HEK293T (cell line): Measurements from ENCODE around the gene CCDC136.

ENCODE experiments used
- ARNT ChIP-seq: fragments of 450-650 bp; IDR thresholded peaks from 2 replicates; pipeline ENCODE4 v1.6.1; 2017; ENCODE audit warnings: mild to moderate bottlenecking
- BHLHE40 ChIP-seq: fragments of 450-650 bp; IDR thresholded peaks from 2 replicates; pipeline ENCODE4 v1.6.1; 2016; ENCODE audit warnings: mild to moderate bottlenecking, moderate library complexity, borderline replicate concordance
- ELF4 ChIP-seq: fragments of 450-650 bp; IDR thresholded peaks from 2 replicates; pipeline ENCODE4 v1.6.1; 2017; ENCODE audit warnings: antibody characterized with exemption
- FOXA1 ChIP-seq: fragments of 450-650 bp; IDR thresholded peaks from 2 replicates; pipeline ENCODE4 v1.6.1; 2016; ENCODE audit warnings: mild to moderate bottlenecking
- FOXK2 ChIP-seq: fragments of 450-650 bp; IDR thresholded peaks from 2 replicates; pipeline ENCODE4 v1.6.1; 2016; ENCODE audit warnings: mild to moderate bottlenecking
- FOXM1 ChIP-seq: fragments of 450-650 bp; IDR thresholded peaks from 2 replicates; pipeline ENCODE4 v1.6.1; 2017; ENCODE audit warnings: mild to moderate bottlenecking, borderline replicate concordance
- NFRKB ChIP-seq: fragments of 450-650 bp; IDR thresholded peaks from 2 replicates; pipeline ENCODE4 v1.6.1; 2016; ENCODE audit warnings: mild to moderate bottlenecking, moderate library complexity
- SP1 ChIP-seq: fragments of 450-650 bp; IDR thresholded peaks from 2 replicates; pipeline ENCODE4 v1.6.1; 2017
- SUZ12 ChIP-seq: fragments of 450-650 bp; IDR thresholded peaks from 2 replicates; pipeline ENCODE4 v1.6.1; 2016; ENCODE audit warnings: mild to moderate bottlenecking
- TARDBP ChIP-seq: fragments of 450-650 bp; IDR thresholded peaks from 2 replicates; pipeline ENCODE4 v1.6.1; 2016
- TF ChIP-seq, protein P1 (sequence below): fragments of 450-650 bp; IDR thresholded peaks from 2 replicates; pipeline ENCODE4 v1.6.1; 2016

DNA sequence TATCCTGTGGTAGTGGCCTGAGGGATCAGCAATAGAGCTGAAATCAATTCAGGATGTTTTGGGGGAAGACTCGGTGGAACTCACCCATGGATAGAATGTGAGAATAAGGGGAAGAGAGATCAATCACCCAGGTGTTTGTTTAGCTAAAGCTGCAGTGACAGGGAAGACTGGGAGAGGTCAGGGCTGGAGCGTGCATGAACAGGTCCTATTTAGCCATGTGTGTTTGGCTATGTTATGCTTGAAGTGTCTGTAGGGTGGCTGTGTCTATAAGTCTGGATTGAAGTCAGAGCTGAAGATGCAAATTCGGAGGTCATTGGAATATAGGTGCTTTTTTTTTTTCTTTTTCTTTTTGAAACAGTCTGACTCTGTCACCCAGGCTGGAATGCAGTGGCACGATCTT lies 75.5 kb downstream of the CCDC136 start:
- TF ChIP-seq BHLHE40 (no peak), SUZ12 (no peak), ARNT (no peak), FOXK2 (no peak), TARDBP (no peak), SP1 (no peak), ELF4 (no peak), FOXA1 (no peak), NFRKB (no peak), FOXM1 (no peak)
- TF ChIP-seq, protein P1, sequence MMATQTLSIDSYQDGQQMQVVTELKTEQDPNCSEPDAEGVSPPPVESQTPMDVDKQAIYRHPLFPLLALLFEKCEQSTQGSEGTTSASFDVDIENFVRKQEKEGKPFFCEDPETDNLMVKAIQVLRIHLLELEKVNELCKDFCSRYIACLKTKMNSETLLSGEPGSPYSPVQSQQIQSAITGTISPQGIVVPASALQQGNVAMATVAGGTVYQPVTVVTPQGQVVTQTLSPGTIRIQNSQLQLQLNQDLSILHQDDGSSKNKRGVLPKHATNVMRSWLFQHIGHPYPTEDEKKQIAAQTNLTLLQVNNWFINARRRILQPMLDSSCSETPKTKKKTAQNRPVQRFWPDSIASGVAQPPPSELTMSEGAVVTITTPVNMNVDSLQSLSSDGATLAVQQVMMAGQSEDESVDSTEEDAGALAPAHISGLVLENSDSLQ: peak; percentile 41
